ENCODE data around the gene SLC10A1.

SLC10A1 gene

DNA sequence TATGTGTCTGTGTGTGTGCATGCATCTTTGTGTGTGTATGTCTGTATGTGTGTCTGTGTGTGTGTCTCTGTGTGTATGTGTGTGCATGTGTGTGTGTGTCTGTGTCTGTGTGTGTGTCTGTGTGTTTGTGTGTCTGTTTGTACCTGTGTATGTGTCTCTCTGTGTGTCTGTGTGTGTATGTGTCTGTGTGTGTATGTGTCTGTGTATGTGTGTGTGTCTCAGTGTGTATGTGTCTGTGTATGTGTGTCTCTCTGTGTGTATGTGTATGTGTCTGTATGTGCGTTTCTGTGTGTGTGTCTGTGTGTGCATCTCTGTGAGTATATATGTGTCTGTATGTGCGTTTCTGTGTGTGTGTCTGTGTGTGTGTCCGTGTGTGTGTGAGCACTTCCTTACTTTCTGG is 42.6 kb upstream of the SLC10A1 start:
- TF ChIP-seq, protein P1, sequence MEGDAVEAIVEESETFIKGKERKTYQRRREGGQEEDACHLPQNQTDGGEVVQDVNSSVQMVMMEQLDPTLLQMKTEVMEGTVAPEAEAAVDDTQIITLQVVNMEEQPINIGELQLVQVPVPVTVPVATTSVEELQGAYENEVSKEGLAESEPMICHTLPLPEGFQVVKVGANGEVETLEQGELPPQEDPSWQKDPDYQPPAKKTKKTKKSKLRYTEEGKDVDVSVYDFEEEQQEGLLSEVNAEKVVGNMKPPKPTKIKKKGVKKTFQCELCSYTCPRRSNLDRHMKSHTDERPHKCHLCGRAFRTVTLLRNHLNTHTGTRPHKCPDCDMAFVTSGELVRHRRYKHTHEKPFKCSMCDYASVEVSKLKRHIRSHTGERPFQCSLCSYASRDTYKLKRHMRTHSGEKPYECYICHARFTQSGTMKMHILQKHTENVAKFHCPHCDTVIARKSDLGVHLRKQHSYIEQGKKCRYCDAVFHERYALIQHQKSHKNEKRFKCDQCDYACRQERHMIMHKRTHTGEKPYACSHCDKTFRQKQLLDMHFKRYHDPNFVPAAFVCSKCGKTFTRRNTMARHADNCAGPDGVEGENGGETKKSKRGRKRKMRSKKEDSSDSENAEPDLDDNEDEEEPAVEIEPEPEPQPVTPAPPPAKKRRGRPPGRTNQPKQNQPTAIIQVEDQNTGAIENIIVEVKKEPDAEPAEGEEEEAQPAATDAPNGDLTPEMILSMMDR (IDR thresholded peaks at IDR 0.05; ENCODE audit: low read depth, low read length, missing control alignments): no peak
- no peak for DNase-seq (ENCODE audit: low read depth)
- in situ Hi-C loops (cut with HindIII; ENCODE audit: low sequenced_read_pairs): no loop called here
- H3K4me3 ChIP-seq (ENCODE audit: low read depth, low read length): no peak overlapping the region

DNA sequence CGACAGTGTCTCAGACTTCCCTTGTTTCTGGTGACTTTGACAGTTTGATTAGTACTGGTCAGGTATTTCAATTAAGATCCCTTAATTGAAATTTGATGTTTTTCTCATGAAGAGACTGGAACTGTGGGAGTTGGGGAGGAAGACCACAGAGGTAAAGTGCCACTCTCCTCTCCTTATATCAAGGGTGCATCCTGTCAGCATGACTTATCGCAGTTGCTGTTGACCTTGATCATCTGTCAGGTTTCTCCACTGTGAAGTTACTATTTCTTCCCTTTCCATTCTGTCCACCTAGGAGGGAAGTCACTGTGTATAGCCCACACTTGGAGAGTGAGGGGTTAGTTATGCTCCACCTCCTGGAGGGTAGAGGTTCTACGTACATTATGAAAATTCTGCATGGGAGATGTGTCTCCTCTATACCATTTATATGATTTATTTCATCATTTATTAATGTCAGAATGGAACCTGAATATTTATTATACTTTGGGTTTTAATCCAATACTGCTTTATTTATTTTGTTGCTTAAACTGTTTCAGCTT is 41.9 kb upstream of the SLC10A1 start:
- DNase-seq (ENCODE audit: low read depth): no peak
- in situ Hi-C loops (cut with HindIII; ENCODE audit: low sequenced_read_pairs): no loop called here
- H3K4me3 ChIP-seq (ENCODE audit: low read depth, low read length): no peak overlapping the region
- TF ChIP-seq, protein P1 (IDR thresholded peaks at IDR 0.05; ENCODE audit: low read depth, low read length, missing control alignments): no peak

DNA sequence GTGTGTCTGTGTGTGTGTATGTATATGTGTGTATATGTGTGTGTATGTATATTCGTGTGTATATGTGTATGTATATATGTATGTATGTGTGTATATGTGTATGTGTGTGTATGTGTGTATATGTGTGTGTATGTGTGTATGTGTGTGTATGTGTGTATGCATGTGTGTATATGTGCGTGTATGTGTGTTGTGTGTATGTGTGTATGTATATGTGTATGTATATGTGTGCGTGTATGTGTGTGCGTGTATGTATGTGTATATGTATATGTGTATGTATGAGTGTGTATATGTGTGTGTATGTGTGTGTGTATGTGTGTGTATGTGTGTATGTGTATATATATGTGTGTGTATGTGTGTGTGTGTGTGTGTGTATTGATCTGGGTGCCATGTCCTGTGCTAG is 31.8 kb upstream of the SLC10A1 start:
- in situ Hi-C loops (cut with HindIII; ENCODE audit: low sequenced_read_pairs): no loop called here
- no peak overlapping the region for H3K4me3 ChIP-seq (ENCODE audit: low read depth, low read length)
- DNase-seq (ENCODE audit: low read depth): no peak
- TF ChIP-seq, protein P1 (IDR thresholded peaks at IDR 0.05; ENCODE audit: low read depth, low read length, missing control alignments): no peak

DNA sequence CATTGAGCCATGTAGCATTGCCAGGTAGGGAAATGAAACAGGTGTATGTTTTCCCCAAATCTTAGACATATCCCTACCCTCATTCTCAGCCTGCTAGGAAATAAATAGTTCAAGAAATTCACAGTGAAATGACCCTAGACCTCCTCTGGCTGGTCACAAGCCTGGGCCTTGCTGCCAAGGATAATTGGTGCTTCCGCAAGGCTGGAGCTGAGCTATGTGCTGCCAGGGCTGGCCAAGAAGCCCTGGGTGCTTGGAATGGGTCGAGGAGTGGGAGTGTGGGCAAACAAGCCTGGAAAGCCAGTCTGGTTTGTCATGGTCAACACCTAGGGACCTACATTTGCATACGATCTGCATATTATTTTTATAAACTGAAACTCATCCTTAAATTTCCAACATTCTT is 31.3 kb upstream of the SLC10A1 start:
- TF ChIP-seq, protein P1 (IDR thresholded peaks at IDR 0.05; ENCODE audit: low read depth, low read length, missing control alignments): no peak
- no peak for DNase-seq (ENCODE audit: low read depth)
- no peak overlapping the region for H3K4me3 ChIP-seq (ENCODE audit: low read depth, low read length)
- in situ Hi-C loops (cut with HindIII; ENCODE audit: low sequenced_read_pairs): no loop called here

DNA sequence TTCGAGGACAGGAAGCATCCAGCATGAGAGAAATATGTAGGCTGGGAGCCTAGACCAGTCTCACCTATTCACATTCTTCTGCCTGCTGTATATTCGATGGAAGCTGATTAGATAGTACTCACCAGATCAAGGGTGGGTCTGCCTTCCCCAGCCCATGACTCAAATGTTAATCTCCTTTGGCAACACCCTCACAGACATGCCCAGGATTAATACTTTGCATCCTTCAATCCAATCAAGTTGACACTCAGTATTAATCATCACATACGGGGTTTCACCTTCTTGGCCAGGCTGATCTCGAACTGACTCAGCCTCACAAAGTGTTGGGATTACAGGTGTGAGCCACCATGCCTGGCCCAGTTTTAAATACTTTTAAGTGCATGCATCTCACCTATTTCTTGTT is 30.5 kb upstream of the SLC10A1 start:
- no peak overlapping the region for H3K4me3 ChIP-seq (ENCODE audit: low read depth, low read length)
- no peak for DNase-seq (ENCODE audit: low read depth)
- TF ChIP-seq, protein P1 (IDR thresholded peaks at IDR 0.05; ENCODE audit: low read depth, low read length, missing control alignments): no peak
- in situ Hi-C loops (cut with HindIII; ENCODE audit: low sequenced_read_pairs): no loop called here

DNA sequence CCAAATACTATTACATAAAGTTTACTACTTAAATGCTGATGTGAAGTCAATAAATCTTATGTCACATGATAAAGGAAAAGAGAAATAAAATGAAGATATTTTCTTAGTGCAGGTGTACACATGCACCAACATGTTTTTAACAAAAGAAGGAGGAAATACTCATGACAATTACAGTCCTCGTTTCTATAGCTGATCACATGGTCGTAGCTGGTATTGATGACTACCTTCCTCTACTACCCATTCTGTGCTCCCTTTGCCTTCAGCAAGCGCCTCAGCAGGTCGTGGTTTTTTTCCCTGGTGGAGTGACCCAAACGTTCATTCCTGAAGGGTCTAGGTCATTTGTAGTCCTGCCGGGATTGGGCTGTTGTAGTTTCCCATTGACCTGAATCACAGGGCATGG is 25.4 kb upstream of the SLC10A1 start:
- in situ Hi-C loops (cut with HindIII; ENCODE audit: low sequenced_read_pairs): loop anchor here (25.0 kb wide), 1 partner anchor 215 kb away; no protein-coding TSS in a partner anchor
- TF ChIP-seq, protein P1 (IDR thresholded peaks at IDR 0.05; ENCODE audit: low read depth, low read length, missing control alignments): no peak
- no peak for DNase-seq (ENCODE audit: low read depth)
- no peak overlapping the region for H3K4me3 ChIP-seq (ENCODE audit: low read depth, low read length)
